ENCODE results near the gene PBXIP1.
"Not testable (repeated sequence)": the region's sequence is repeated elsewhere in the genome, so short reads cannot be mapped to it uniquely, and the experiment has no call there.

The PBXIP1 gene

DNA sequence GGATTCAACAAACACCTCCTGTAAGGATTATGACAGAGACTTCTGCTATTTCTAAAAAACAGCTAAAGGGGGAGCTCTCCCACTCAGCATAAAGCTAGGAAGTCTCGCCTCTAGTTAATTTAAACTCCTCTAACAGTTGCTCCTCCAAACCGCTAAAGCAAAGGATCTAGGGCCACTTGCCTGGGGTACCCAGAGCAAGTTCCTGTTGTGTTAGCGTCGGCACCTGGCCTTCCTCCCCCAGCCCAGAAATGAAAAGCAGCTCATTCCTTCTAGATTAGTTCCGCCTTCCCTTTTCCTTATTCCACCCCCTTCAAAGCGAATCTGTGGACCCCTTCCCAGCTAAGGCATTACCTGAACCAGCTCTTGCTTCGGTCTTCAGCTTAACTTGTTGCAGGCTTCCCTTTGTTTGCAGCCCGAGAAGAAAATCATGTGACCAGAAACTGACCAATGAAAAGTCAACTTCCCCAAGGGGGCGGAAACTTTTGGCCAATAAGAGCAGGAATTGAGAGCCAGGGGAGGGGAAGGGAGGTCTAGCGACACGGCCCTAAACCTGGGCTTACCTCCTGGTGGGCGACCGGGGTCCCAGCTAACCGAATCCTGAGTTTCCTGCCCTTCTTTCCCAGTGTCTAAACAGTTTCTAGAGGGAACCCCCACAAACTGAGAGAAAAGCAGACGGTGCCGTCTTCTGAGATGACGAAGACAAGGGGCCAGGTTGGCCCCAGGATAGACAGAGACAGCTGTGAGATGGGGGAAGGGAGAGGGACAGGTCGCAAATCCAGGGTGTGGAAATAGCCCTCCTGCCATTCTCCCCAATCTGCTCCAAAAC lies at the start of gene PBXIP1:
Gene PBXIP1, minus strand, starts transcription at position 382 of the 826 bp plus-strand sequence. CDS start 2,378 bp downstream, outside the sequence.
- DNase-seq (ENCODE audit: low read depth) = peak; percentile 51

- DNase-seq (ENCODE audit: low read depth) = no peak
Observed at GRCh38 chr1:155005076-155006011, 49.4 kb upstream of the PBXIP1 start.

- DNase-seq (ENCODE audit: low read depth) = no peak
Observed at GRCh38 chr1:155004352-155005075, 48.6 kb upstream of the PBXIP1 start.

- no peak for DNase-seq (ENCODE audit: low read depth)
Observed at GRCh38 chr1:155003766-155004351, 48.0 kb upstream of the PBXIP1 start.

GRCh38 chr1:155003227-155003765 lies 47.4 kb upstream of the PBXIP1 start:
- DNase-seq (ENCODE audit: low read depth) = no peak

DNA sequence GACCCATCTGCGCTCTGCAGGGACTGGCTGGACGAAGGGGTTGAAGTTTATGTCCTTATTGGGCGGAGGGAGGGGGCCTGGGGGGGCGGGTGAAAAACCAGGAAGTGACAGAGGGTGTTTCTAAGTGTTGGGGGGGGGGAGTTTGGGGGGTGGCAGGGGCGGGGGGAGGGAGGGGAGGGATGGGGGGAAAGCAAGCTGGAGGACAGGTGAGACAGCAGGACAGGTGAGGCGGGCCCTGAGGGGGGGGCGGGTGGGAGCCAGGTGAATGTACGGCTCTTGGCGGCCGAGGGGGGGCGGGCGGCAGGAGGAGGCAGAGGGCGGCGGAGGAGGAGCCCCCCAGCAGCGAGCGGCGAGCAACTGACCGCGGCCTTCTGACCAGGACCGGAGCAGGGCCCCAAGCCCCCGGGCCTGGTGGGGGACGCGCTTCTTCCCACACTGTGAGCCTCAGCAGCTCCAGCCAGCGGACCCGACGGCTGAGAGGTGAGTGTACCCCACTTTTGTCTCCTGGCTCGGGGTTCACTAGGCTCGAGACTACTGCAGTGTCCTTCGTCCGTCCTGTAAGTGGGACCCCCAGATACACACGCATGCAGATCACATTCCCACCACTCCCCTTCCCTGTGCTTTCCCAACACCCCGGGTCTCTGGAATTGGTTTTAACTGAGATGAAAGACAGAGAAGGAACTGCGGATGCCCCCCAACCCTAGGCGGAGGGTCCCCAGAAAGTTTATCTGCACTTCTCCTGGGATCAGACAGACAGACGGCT lies 46.7 kb upstream of the PBXIP1 start, which contains the start of gene ZBTB7B:
Gene ZBTB7B, plus strand, starts transcription at position 339 of the 763 bp plus-strand sequence. CDS start 11,859 bp downstream, outside the sequence.
- no peak for DNase-seq (ENCODE audit: low read depth)

DNA sequence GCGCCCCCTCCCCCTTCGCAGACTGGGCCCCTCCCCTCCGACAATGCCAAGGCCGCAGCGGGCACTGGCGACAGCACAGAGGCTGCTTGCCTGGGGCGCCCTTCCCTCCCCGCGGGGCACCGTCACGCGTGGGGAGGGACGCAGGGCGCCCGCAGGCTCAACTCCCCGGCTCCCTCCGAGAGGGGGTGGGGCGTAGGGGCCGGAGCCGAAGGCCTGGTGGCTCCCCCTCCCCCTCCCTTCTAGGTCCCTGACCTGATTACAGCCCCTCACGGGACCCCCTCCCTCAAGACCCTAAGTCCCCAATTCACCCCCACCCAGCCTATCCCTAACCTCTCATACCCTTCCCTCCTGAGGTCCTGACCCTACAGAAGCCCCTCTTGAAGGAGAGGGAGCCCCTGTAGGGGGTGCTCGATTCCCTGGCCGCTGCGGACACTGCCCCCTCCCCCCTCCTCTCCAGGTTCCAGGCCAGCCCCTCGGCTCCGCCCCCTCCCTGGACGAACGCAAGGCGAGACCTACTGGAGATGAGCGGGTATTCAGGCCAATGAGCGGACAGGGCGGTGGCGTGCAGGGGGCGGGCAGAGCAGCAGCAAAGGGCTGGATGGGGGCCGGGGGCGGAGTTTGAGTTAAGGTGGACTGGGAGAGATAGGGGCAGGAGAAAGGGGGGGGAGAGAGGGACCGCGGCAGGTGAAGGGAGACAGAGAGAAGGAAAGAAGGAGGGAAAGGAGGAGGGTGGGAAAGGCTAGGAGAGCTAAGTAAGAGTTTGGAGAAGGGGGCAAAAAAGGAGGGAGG lies 46.0 kb upstream of the PBXIP1 start:
- peak; percentile 96 for DNase-seq (ENCODE audit: low read depth)

DNA sequence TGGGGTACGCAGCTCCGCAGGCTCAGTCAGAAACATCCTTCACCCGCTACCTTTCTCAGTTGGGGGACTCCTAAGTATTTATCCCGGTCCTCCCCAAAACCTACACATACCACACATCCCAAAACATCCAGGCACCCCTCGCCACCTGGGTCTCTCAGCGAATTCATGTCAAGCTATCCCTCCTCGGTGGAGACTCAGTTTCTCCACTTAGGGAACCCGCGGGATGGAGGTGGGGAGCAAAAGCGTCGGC lies 45.5 kb upstream of the PBXIP1 start:
- DNase-seq (ENCODE audit: low read depth) = no peak

- DNase-seq (ENCODE audit: low read depth) = peak; percentile 67
Observed at GRCh38 chr1:155000726-155001424, 45.0 kb upstream of the PBXIP1 start.

DNA sequence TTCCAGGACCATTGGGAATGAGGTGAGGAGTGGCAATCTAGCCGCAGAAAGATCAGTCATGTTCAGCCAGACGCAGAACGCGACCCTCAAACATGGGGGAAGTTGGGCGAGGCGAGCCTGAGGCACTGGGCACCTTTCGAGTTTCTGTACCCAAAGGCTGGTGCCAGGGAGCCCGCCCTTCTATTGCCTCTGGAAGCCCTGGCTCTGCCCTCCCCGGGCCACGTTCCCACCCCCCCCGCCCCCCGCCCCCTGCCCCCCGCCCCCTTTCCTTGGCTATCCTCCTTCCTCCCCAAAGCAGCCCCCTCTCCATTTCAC lies 44.5 kb upstream of the PBXIP1 start:
- DNase-seq (ENCODE audit: low read depth) = no peak

- no peak for DNase-seq (ENCODE audit: low read depth)
Observed at GRCh38 chr1:154999571-155000410, 43.9 kb upstream of the PBXIP1 start.

- DNase-seq (ENCODE audit: low read depth) = peak; percentile 58
Observed at GRCh38 chr1:154998818-154999570, 43.1 kb upstream of the PBXIP1 start.

GRCh38 chr1:154998201-154998780 lies 42.4 kb upstream of the PBXIP1 start:
- DNase-seq (ENCODE audit: low read depth) = no peak

DNA sequence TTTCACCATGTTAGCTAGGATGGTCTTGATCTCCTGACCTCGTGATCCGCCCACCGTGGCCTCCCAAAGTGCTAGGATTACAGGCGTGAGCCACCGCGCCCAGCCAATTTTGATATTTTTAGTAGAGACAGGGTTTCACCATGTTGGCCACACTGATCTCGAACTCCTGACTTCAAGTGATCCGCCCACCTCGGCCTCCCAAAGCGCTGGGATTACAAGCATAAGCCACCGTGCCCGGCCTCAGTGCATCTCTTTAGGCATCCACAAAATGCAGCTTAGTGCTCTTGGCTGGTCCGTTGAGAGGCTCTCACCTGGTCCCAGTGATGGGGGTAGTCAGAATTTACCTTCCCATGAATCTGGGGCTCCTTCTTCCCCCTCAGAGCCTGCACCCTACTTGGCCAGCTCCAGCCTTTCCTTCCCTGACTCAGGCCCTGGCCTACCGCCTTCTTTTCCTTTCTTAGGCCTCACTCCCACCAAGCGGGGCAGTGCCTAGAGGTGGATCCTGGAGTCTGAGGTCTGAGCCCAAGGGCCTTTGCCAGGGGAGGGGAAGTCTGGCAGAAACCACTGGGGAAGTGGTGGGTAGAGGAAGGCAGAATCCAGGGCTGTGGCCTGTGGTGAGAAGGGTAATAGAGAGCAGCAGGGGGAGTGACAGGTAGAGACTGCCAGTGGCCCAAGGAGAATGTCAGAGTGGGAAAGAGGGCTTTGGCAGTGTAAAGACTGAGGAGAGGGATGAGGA lies 41.2 kb upstream of the PBXIP1 start:
- DNase-seq (ENCODE audit: low read depth) = no peak

GRCh38 chr1:154995301-154995983 lies 39.5 kb upstream of the PBXIP1 start:
- DNase-seq (ENCODE audit: low read depth) = not testable (repeated sequence)

GRCh38 chr1:154994591-154994990 lies 38.7 kb upstream of the PBXIP1 start:
- DNase-seq (ENCODE audit: low read depth) = no peak

Measured in stimulated activated CD8-positive, alpha-beta memory T cell treated with anti-CD3 and anti-CD28 coated beads, Interleukin-12 subunit alpha, Interleukin-12 subunit beta, amount 100 ng/mL, for 4 hours (primary cell).